IMR-90 (cell line): ENCODE measurements around the gene PCYOX1L. TPM values are rescaled to one million over a fixed set of nuclear protein-coding genes. Genes with fewer than 3 reads are reported as not detected.

Experiments used
- ATAC-seq: fragments of 200-7000 bp; cut with Tn5 transposase; 2 replicates; pipeline ENCODE4 v1.9.1; 2020; ENCODE audit warnings: low read depth, mild to moderate bottlenecking, moderate library complexity
- BruUV-seq: library from RNA; stranded (reverse); fragments of 400-500 nt; replicated peaks from 2 replicates; lab custom pipeline; 2021; lab: Mats Ljungman, UMichigan
- CTCF ChIA-PET: fragments of 300-600 bp; formaldehyde crosslinking; extraction: SDS; loops from one replicate; lab custom pipeline; 2021; ENCODE audit warnings: antibody characterized with exemption; lab: Yijun Ruan, JAX
- POLR2A ChIA-PET: fragments of 300-600 bp; sonication (Branson Sonifier 250); formaldehyde crosslinking; loops from one replicate; lab custom pipeline; 2022; ENCODE audit warnings: antibody characterized with exemption; ENCODE audit not compliant: unreplicated experiment; lab: Charles Lee
- DNase-seq: peaks from one replicate; pipeline ENCODE4 v3.0.0; 2013
- H2AFZ ChIP-seq: replicated peaks from 2 replicates; pipeline ENCODE3; 2013; ENCODE audit warnings: low read length, mild to moderate bottlenecking; ENCODE audit not compliant: poor library complexity
- H2AK5ac ChIP-seq: 2 replicates; pipeline ENCODE4 v1.6.1; 2013; ENCODE audit warnings: low read depth, low read length, inconsistent platforms
- H2AK9ac ChIP-seq: replicated peaks from 2 replicates; pipeline ENCODE3; 2013; ENCODE audit warnings: mild to moderate bottlenecking, low read depth, low read length, moderate library complexity; ENCODE audit not compliant: poor library complexity
- H2BK120ac ChIP-seq: 2 replicates; pipeline ENCODE4 v1.6.1; 2013; ENCODE audit warnings: low read depth, low read length, inconsistent platforms
- H2BK15ac ChIP-seq: 3 replicates; pipeline ENCODE4 v1.6.1; 2013; ENCODE audit warnings: low read depth, low read length, inconsistent platforms
- H2BK20ac ChIP-seq: 2 replicates; pipeline ENCODE4 v1.6.1; 2013; ENCODE audit warnings: low read depth, mild to moderate bottlenecking, inconsistent platforms, low read length, moderate library complexity
- H2BK5ac ChIP-seq: 2 replicates; pipeline ENCODE4 v1.6.1; 2013; ENCODE audit warnings: mild to moderate bottlenecking, low read depth, low read length, inconsistent platforms; ENCODE audit not compliant: poor library complexity, severe bottlenecking
- H3K14ac ChIP-seq: replicated peaks from 2 replicates; pipeline ENCODE4 v1.6.1; 2013; ENCODE audit warnings: low read depth, low read length, inconsistent platforms
- H3K18ac ChIP-seq: 2 replicates; pipeline ENCODE4 v1.6.1; 2013; ENCODE audit warnings: low read depth, low read length, control low read depth
- H3K23ac ChIP-seq: 2 replicates; pipeline ENCODE4 v1.6.1; 2013; ENCODE audit warnings: low read depth, low read length, inconsistent platforms
- H3K27ac ChIP-seq: 2 replicates; pipeline ENCODE4 v1.5.1; 2013; ENCODE audit warnings: mild to moderate bottlenecking, control low read depth, low read length; ENCODE audit not compliant: insufficient read depth
- H3K27me3 ChIP-seq: 2 replicates; pipeline ENCODE4 v1.6.1; 2013; ENCODE audit warnings: low read length; ENCODE audit not compliant: control insufficient read depth, insufficient read depth
- H3K36me3 ChIP-seq: 2 replicates; pipeline ENCODE4 v1.6.1; 2013; ENCODE audit warnings: low read length, mixed read lengths; ENCODE audit not compliant: control insufficient read depth, insufficient read depth
- H3K4ac ChIP-seq: 2 replicates; pipeline ENCODE4 v1.6.1; 2013; ENCODE audit warnings: low read depth, low read length, inconsistent platforms
- H3K4me1 ChIP-seq: 2 replicates; pipeline ENCODE4 v1.6.1; 2013; ENCODE audit warnings: low read length, mixed read lengths; ENCODE audit not compliant: control insufficient read depth, insufficient read depth
- H3K4me2 ChIP-seq: 2 replicates; pipeline ENCODE4 v1.6.1; 2013; ENCODE audit warnings: low read depth, mild to moderate bottlenecking, control low read depth, low read length, moderate library complexity
- H3K4me3 ChIP-seq: 2 replicates; pipeline ENCODE4 v1.5.1; 2013; ENCODE audit warnings: low read depth, mild to moderate bottlenecking, control low read depth, low read length, moderate library complexity; ENCODE audit not compliant: insufficient read depth
- H3K56ac ChIP-seq: 2 replicates; pipeline ENCODE4 v1.6.1; 2013; ENCODE audit warnings: low read length, inconsistent platforms; ENCODE audit not compliant: insufficient read depth; ENCODE audit errors: extremely low read depth
- H3K79me1 ChIP-seq, 2 experiments: 2 replicates each; pipeline ENCODE4 v1.6.1; 2013; ENCODE audit warnings: low read length in 2 of 2, inconsistent platforms in 1 of 2, low read depth in 1 of 2
- H3K9ac ChIP-seq: 2 replicates; pipeline ENCODE4 v1.6.1; 2013; ENCODE audit warnings: low read depth, low read length, control low read depth
- H3K9me1 ChIP-seq: 2 replicates; pipeline ENCODE4 v1.6.1; 2013; ENCODE audit warnings: low read length, inconsistent platforms; ENCODE audit not compliant: insufficient read depth
- H3K9me3 ChIP-seq: 2 replicates; pipeline ENCODE4 v1.6.1; 2013; ENCODE audit warnings: low read length; ENCODE audit not compliant: control insufficient read depth, insufficient read depth
- H4K20me1 ChIP-seq: 2 replicates; pipeline ENCODE4 v1.6.1; 2013; ENCODE audit warnings: low read length, inconsistent platforms; ENCODE audit not compliant: insufficient read depth
- H4K5ac ChIP-seq: 2 replicates; pipeline ENCODE4 v1.6.1; 2013; ENCODE audit warnings: mild to moderate bottlenecking, low read depth, low read length, control low read depth
- H4K8ac ChIP-seq, 2 experiments: 2 replicates each; pipeline ENCODE4 v1.6.1; 2013; ENCODE audit warnings: low read depth in 2 of 2, low read length in 2 of 2, control low read depth in 1 of 2, inconsistent platforms in 1 of 2
- H4K91ac ChIP-seq: 2 replicates; pipeline ENCODE4 v1.6.1; 2013; ENCODE audit warnings: low read depth, low read length, inconsistent platforms; ENCODE audit not compliant: insufficient read depth
- CTCF ChIP-seq: conservative IDR thresholded peaks from 2 replicates; pipeline ENCODE4 v1.5.1; 2012; ENCODE audit warnings: mild to moderate bottlenecking, low read depth, low read length, improper control_type of control experiment
- MXI1 ChIP-seq: IDR thresholded peaks from 2 replicates; pipeline ENCODE4 v1.6.1; 2012; ENCODE audit warnings: low read depth, mild to moderate bottlenecking, low read length, moderate library complexity, borderline replicate concordance
- RFX5 ChIP-seq: IDR thresholded peaks from 2 replicates; pipeline ENCODE4 v1.8.0; 2012; ENCODE audit warnings: low read depth, mild to moderate bottlenecking, low read length, moderate library complexity
- WGBS, 2 experiments: methylation state at CpG; one replicate each; pipeline versions ENCODE4 v1.1.5 to v1.1.7; 2013; ENCODE audit warnings: missing lambda C conversion rate in 2 of 2; ENCODE audit not compliant: insufficient read length in 1 of 2; ENCODE audit errors: extremely low coverage in 2 of 2; 5-methylcytosine and 5-hydroxymethylcytosine counted together
- dilution Hi-C: fragments of 300-500 bp; cut with HindIII; formaldehyde crosslinking; loops from one replicate; pipeline ENCODE4 v1.14.3; 2018; ENCODE audit warnings: low sequenced_read_pairs; ENCODE audit not compliant: unreplicated experiment
- in situ Hi-C: fragments of 300-500 bp; cut with MboI; formaldehyde crosslinking; loops from 3 replicates; pipeline ENCODE4 v1.14.3; 2019; ENCODE audit warnings: low sequenced_read_pairs, inconsistent platforms, mixed read lengths
- intact Hi-C: fragments of 100-400 bp; cut with micrococcal nuclease; formaldehyde crosslinking; loops from 2 replicates; pipeline ENCODE4 v1.10.0; 2022
- polyA plus RNA-seq, 3 experiments: library from polyadenylated mRNA; depleted of rRNA; stranded (reverse); fragments of >200 nt; gene quantifications; 2 replicates each; pipeline ENCODE4 v1.2.3, GENCODE V29; 2012; ENCODE audit warnings: low replicate concordance in 1 of 3
- total RNA-seq: library from RNA; depleted of rRNA; stranded (reverse); fragments of >200 nt; gene quantifications from 2 replicates; pipeline ENCODE4 v1.2.3, GENCODE V29; 2012

The PCYOX1L gene
- total and polyA plus RNA-seq, 2 of the 4 experiments (the other 2 are of a cell fraction): 7.0 to 14.3 TPM

DNA sequence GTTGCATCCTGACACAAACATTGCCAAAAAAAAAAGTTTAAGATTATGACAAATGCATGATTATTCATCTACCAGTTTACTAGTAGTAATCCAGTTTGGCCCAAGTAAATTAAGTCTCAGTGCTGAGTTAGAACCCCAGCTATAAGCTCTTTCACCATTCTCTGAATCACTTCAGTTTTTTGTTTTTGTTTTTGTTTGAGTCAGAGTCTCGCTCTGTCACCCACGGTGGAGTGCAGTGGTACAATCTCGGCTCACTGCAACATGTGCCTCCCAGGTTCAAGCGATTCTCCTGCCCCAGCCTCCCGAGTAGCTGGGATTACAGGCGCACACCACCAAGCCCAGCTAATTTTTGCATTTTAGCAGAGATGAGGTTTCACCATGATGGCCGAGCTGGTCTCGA is 1.5 kb upstream of the PCYOX1L start:
- H3K23ac ChIP-seq: no peak overlapping the region
- H4K8ac ChIP-seq: no peak overlapping the region
- H4K5ac ChIP-seq: no peak overlapping the region
- no peak overlapping the region for H3K56ac ChIP-seq
- no peak overlapping the region for H3K27ac ChIP-seq
- ChIA-PET CTCF (interaction anchor here (0.7 to 1.5 kb wide), 2 partner anchors 15 to 416 kb away, joined by 5 to 6 read pairs; no protein-coding TSS in a partner anchor), POLR2A (no interaction called here)
- H3K36me3 ChIP-seq: peaks cover 14% of the 10 kb centered on the region
- no TSS peak for BruUV-seq
- H2BK20ac ChIP-seq: no peak overlapping the region
- no peak overlapping the region for H2BK15ac ChIP-seq
- H2BK5ac ChIP-seq: no peak overlapping the region
- DNase-seq: no peak
- dilution Hi-C loops (no loop called here), intact Hi-C loops (no loop called here), in situ Hi-C loops (no loop called here)
- no peak overlapping the region for H2AK9ac ChIP-seq
- no peak overlapping the region for H3K14ac ChIP-seq
- no peak overlapping the region for H3K4me3 ChIP-seq
- H2AK5ac ChIP-seq: no peak overlapping the region
- no peak for ATAC-seq
- no peaks in the 10 kb centered on the region for H3K27me3 ChIP-seq
- no peaks in the 10 kb centered on the region for H3K4me1 ChIP-seq
- H3K18ac ChIP-seq: no peak overlapping the region
- no peaks in the 10 kb centered on the region for H4K20me1 ChIP-seq
- no peak overlapping the region for H3K9ac ChIP-seq
- no peaks in the 10 kb centered on the region for H3K9me3 ChIP-seq
- H3K9me1 ChIP-seq: peaks cover 3% of the 10 kb centered on the region
- TF ChIP-seq RFX5 (no peak), CTCF (no peak), MXI1 (no peak)
- H2BK120ac ChIP-seq: no peak overlapping the region
- peaks cover 3 to 14% of the 10 kb centered on the region in 2 experiments; a peak in 2 of 4 replicates for H3K79me1 ChIP-seq
- H2AFZ ChIP-seq: no peak overlapping the region
- H3K4ac ChIP-seq: no peak overlapping the region
- H4K91ac ChIP-seq: no peak overlapping the region
- 70% methylated on average over 2 of the region's 8 CpGs; no CpG with 5 or more reads in 1 of the 2 experiments for WGBS, 2 experiments
- H3K4me2 ChIP-seq: no peak overlapping the region
